Activated CD4-positive, alpha-beta T cell treated with anti-CD3 and anti-CD28 coated beads for 24 hours (primary cell): ENCODE data around the gene CWC27.
"Not testable (repeated sequence)": the region's sequence is repeated elsewhere in the genome, so short reads cannot be mapped to it uniquely, and the experiment has no call there.

Source experiments
- DNase-seq, 2 donors: peaks; one replicate each; pipeline ENCODE4 v3.0.0-alpha.2; 2020; ENCODE audit warnings: low read depth in 2 of 2

CWC27 gene

DNA sequence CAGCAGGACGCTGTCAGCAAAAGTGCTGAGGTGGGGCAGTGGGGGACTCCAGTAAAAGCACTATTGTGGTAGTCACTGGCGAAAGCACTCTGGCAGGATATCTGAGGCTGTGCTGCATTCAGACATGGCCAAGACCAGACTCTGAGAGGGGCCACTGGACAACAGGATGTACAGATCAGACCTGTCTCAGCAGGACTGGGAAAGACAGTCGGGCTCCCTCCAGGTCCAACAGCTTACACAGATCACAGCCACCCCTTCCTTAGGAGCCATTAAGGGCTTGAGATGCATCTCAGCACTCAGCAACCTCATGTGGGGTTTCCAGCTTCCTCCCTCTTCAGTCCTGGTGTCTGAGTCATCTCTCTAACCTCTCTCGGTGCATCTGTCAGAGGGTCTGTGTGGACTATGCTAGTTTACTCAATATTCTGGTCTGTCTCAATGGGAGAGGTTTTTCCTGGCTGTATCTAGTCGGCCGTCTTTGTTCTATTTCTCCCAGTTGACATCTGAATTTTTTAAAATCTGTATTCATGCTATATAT is 154.5 kb downstream of the CWC27 start:
- no peak for DNase-seq

DNA sequence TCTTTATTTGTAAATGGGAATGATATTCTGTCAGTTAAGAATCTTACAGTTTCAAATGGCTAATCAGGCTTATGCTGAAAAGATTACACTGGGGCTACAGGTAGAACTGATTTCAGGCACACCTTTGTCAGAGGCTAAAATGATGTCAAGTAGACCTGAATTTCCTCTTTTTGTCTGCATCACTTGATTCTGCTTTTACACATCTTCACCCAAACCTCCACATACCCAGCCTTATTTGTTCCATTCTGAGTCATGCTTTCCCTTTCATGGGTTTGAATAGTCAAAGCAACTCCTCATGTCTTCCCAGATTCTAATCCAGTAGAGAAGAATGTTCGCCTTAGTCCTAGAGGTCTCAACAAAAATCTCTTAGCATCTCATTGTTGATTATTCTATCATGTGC is 156.4 kb downstream of the CWC27 start:
- no peak for DNase-seq

DNA sequence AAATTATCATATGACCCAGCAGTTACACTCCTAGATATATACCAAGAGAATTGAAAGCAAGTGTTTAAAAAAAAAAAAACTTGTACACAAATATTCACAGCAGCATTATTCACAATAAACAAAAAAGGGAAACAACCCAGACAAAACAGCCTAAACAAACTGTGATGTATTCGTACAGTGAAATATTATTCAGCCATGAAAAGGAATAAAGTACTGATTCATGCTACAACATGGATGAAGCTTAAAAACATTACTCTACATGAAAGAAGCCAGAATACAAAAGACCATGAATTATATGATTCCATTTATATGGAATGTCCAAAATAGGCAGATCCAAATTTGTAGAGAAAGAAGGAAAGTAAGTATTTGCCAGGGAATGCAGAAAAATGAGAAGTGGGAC is 161.1 kb downstream of the CWC27 start:
- DNase-seq, result no peak

DNA sequence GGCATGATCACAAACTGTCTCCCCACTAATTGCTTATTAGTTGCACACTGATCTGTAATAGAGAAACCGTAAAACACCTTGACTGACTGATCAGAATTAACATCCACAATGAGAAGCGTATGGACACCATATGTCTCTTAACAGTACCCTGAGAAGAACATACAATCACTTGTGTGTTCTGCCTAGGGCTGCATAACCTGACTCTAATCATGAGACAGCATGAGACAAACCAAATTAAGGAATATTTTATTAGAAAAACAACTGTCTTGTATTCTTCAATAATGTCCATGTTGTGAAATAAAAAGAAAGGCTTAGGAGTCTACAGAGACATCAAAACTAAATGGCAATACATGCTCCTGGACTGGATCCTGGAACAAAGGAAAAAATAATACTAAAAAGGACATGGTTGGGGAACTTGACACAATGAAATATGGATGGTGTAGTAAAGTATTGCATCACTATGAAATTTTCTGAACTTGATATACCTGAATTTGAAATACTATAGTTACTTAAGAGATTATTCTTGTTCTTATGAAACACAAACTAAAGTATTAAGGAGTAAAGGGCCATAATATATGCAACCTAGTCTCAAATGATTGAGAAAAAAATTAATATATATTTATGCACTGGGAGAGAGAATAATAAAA is 162.1 kb downstream of the CWC27 start:
- no peak for DNase-seq

DNA sequence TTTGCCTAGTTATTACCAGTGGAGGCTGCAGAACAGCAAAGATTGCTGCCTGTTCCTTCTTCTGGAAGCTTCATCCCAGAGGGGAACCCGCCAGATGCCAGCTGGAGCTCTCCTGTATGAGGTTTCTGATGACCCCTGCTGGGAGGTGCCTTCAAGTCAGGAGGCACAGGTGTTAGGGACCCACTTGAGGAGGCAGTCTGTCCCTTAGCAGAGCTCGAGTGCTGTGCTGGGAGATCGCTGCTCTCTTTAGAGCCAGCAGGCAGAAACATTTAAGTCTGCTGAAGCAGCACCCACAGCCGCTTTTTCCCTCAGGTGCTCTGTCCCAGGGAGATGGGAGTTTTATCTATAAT is 170.7 kb downstream of the CWC27 start:
- not testable (repeated sequence) for DNase-seq

DNA sequence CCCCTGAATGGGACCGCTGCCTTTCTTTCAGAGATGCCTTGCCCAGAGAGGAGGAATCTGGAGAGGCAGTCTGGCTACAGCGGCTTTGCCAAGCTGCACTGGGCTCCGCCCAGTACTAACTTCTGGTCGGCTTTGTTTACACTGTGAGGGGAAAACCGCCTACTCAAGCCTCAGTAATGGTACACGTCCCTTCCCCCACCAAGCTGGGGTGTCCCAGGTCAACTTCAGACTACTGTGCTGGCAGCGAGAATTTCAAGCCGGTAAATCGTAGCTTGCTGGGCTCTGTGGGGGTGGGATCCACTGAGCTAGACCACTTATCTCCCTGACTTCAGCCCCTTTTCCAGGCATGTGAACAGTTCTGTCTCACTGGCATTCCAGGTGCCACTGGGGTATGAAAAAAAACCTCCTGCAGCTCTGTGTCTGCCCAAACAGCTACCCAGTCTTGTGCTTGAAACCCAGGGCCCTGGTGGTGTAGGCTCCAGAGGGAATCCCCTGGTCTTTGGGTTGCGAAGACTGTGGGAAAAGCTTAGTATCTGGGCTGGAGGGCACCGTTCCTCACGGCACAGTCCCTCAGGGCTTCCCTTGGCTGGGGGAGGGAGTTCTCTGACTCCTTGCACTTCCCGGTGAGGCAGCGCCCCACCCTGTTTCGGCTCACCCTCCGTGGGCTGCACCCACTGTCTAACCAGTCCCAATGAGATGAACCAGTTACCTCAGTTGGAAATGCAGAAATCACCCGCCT is 171.2 kb downstream of the CWC27 start:
- DNase-seq, result no peak

DNA sequence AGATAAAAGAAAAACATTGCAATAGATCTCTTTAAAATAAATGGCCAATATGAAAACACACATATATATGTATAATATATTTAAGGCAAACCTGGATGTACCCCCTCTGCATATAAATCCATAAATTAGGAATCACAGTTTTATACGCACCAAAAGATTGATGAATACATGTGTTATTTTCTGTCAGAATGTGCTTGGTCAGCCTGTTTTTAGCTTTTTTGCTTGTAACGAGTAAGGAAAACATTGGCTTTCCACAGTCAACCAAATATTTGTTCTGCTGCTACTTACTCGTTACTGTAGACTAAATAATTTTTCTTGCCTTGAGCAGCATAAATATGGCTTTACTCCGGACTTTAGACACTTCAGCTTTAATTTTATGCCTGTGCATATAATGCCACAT is 173.7 kb downstream of the CWC27 start:
- DNase-seq, result no peak

DNA sequence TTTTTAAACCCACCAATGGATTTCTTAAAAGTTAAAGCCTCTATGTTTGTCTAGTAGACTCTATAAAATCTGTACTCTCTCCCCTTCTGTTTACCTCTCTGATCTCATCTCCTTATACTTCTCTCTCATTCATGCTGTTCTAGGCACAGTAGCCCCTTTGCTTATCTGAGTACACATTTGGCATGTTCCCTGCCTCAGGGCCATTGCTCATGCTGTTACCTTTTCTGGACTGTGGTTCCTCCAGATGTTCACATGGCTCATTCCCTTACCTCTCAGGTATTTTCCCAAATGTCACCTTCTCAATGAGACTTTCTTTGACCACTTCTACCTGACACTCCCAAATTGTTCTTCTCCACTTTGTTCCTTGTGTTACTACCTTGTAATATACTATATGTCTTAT is 176.1 kb downstream of the CWC27 start:
- no peak for DNase-seq

DNA sequence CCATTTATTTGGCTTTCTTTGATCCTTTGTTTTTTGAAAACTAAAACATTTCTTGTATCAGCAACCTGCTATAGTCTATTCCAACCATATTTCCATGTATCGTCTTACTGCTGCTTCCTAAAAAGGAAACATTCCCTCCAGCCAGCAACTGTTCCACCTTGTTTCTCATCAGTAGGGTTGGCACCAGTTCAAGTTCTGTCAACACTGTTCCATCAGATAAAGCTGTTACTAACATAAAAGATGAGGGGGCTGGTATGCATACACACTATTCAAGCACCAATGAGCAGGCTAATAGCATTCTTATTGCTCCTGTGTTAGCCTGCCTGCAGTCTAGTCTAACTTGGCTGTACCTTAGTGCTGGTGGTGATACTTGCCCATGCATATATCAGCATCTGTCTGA is 178.3 kb downstream of the CWC27 start:
- no peak for DNase-seq

DNA sequence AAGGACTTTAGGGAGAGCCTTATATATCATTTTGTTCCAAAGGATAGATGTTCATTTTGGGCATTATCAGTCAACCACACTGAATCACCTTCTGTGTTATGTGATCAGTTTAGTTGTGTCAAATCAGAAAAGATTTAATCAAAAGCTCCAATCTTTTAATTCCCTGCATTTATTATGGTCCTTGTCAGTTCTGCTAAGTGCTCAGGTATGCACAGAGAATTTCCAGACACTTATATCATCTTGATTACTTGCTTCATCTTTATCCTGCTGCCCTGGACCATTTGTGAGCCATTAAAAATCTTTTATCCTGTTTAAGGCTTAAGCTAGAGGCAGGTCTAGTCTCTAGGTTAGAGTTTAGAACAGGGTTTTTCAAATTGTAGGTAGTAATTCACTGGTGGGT is 179.1 kb downstream of the CWC27 start:
- DNase-seq, result no peak

DNA sequence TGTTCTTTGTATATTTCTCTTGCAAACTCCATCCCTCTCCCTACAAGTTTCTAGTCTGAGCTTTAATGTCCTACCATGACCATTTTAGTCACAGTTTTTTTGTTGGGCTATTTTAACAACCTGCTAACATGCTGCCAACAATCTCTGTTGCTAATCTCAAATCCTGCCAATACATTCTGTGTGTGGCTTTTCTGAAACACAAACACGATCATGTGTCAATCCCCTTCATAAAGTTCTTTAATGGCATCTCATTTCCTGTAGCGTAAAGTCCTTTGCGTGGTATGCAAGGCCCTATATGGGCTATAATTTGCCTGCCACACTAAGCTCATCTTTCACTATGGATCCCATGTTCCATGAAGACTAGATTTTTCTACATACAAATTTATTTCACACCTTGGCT is 180.6 kb downstream of the CWC27 start:
- DNase-seq, result no peak

DNA sequence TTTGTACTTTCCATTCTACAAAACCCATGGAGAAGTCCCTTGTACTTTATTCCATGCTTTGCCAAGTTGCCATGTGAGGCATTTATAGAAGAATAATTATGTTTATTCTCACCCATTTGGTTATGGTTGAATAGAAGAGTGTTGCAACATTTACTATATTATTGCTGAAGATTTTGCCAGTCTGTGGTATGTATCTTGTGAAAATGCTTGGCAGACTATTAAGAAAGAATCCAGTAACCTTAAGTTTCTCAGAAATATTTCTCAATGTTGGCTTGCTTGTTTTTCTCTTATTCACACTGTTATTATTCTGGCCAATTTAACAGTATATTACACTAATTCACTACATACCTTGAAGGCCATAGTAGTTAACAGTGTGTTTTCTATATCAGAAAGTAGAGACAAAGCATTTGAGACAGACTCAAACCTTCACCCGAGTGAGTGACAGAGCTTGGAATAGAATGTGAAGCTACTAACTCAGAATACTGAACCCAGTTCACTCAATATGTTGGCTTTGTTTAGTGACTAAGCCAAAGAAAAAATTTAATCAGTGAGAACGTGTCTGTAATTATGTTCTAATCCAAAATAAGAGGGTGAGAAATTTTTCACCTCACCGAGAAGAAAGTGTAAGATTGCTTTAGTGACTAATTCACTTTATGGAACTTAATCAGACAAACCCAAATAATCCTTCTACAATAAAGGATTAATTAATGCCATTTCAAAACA is 184.4 kb downstream of the CWC27 start:
- no peak for DNase-seq

DNA sequence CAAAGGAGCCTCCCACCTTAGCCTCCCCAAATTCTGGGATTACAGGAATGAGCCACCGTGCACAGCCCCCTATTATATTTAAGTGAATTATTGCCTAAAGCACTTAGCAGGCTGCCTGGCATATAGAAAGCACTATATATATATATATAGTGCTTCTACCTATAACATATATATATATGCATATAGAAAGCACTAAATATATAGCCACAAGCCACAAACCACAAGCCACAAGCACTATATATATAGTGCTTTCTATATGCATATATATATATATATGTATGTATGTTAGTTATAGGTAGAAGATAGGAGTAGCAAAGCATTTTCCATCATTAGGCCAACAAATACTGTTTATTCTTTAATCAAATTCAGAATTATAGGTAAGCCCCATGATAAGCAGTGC is 185.8 kb downstream of the CWC27 start:
- no peak for DNase-seq

DNA sequence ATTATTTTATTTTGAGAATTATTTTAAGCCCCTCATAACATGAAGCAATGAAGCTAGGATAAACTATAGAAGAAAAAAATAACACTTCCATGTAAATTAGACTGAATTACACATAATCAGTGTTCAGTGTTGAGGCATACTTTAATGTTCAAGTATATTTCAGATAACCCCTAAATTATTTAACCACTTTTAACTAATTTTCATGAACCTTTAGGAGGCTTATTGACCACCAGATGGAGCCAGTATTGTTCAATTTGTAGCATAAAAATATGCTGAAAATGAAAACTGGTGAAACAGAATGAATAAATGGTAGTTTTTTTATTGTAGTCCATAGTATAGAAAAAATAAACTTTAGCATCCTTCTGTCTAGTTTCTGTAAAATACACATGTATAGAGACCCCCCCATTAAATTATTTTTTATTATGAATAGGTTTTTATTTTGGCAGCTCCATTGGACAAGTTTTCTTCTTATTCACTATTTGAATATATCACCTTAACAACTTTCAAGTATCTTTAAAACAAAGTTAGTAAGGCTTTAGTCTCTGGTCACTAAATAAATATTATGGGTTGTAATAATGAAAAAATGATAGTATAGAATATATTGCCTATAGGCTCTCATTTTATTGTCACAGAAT is 190.1 kb downstream of the CWC27 start:
- DNase-seq, result no peak

DNA sequence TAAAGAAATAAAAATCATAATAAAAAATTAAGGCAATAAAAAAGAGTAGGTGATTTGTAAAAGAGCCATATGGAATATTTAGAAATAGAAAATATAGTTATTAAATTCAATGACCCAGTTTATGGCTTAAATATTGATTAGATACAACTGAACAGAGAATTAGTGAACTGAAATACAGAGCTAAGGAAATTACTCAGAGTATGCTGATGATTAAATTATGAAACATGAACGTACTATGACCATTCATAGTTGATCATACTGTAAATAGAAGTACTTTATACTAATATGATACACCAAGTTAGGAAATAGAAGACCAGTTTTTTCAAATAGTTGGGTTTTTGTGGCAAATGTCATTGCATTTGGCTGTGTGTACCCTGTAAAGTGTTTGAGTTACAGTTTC is 194.5 kb downstream of the CWC27 start:
- no peak for DNase-seq

DNA sequence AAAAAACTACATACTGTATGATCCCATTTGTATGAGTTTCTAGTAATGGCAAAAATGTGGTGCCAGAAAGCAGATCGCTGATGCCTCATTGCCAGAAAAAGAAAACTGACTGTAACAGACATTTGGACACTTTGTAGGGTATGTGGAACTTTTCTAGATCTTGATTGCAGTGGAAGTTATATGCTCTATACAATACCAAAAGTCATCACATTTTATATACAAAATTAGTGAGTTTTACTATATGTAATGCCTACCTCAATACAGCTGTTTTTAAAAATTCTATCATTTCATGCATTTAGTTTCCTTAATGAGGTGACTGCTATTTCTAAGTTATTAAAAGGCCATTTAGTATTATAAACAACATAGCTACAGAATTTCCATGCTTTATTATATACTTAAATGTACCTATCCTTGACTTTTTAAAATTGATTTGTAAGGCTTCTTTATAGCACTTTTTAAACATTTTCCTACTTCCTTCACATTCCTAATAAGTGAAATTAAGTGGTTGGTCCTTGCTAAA is 199.9 kb downstream of the CWC27 start:
- DNase-seq, result no peak

DNA sequence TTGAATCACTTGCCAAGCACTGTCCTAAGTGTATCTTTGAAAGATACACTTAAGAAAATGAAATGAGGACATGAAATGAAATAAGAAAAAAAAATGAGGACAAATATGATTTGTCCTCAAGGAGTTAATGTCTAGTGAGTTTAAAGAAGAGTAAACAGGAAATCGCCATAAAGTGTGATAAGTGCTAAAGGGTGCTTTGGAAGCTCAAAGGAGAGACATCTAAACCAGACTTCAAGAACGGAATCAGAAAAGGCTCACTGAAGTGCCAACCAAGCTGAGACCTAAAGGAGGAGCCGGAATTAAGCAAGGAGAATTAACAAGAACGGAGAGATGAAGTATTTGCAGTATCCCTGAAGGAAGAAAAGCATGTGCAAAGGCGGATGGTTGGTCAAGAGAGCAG is 200.8 kb downstream of the CWC27 start:
- DNase-seq, result no peak

DNA sequence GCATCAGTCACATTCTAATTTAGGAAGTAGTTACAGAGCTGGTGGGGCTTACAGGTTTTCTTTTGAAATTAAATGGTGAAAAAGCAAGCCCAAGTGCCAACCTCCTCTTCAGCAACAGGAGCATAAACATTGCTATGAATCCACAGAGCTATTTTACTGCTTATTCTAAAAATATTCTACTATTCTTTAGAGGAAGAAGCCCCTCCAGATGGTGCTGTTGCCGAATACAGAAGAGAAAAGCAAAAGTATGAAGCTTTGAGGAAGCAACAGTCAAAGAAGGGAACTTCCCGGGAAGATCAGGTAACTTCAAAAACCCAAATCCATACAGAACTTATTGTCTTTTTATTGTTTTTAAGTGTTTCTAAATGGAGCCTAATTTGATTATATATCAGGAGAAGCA is 202.8 kb downstream of the CWC27 start:
- DNase-seq, result no peak

DNA sequence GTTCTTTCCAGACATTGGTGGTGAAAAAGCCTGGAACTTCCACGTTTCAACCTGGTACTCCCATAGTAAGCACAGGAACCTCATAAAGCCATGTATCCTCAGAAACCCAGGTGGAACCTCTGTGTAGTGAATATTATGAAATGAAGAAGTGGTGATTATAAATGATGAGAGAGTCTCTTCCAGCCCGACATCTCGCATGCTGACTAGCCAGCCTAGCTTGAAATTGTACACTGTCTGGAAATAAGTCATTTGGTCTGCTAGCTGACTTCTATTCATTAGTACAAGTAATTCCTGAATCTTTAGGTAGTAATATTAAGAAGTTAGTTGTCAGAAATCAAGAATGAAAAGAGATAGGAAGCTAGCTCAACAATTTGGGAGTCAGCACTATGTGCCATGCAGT is 203.3 kb downstream of the CWC27 start:
- DNase-seq, result no peak

DNA sequence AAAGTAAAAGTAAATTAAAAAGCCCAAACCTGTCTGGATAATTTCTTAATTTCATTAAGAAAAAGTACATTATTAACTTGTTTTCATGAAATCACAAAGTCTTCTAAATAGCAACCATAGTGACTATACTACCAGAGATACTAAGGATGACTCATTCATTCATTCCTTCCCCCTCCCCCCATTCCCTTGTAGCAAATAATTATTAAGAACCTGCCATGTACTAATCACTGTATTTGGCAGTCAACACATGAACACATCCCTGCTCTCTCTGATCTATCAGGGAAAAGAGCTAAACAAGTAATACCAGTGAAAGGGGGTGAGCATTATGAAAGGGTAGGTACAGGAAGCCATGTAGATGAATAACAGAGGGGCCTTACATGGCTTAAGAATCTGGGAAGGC is 203.9 kb downstream of the CWC27 start:
- DNase-seq, result no peak

DNA sequence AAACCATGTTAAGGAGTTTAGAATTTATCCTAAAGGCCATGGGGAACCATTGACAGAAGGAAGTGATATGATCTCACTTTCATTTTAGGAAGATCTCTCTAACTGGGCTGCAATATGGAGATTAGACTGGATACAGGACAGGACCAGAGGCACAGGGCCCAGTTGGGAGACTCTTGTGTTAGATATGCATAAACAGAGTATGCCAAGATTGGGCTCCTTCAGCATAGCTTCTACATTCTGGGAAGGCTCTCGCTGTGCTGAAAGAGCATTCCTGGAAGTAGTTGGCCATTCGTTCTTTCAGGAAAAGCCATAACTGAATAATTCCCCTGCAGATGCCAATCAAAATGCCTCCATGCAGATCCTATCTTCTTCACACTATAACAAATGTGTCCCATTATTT is 204.5 kb downstream of the CWC27 start:
- no peak for DNase-seq

DNA sequence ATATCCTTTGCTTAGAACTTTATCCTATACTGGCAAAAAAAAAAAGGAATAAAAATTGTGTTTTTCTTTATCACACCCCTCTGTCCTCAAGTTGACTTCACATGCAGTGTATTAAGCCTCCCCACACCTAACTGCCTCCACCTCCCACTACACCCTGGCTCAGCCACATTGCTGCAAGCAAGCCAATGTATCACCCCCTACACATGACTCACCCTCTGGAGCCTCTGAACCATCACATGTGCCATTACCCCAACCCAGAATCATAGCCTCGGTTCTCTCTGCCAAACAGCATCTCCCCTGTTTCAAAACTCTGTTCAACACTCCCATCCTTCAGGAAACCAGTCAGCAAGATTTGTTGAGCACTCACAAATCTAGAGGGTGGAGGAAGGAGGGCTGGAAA is 209.0 kb downstream of the CWC27 start:
- no peak for DNase-seq
